ENCODE results near the gene FEM1C.

DNA sequence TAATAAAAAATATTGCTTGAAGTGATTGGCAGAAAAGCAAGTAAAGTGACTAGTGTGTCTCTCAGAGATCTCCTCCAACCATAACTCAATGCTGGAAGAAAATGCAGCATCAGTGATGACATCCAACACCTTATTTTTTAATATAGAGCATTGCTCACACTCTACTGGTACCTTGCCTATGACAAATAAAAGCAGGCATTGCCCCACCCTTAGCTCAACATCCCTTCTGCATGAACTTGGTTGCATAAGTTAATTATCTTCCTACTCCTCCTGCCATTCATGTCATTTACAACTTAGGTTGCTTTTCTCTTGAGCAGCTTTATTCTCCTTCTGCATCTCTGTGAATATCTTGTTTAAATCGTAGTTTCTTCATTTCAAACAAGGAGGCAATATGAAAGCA lies 41.2 kb downstream of the FEM1C start:
- TF ChIP-seq, protein P1, sequence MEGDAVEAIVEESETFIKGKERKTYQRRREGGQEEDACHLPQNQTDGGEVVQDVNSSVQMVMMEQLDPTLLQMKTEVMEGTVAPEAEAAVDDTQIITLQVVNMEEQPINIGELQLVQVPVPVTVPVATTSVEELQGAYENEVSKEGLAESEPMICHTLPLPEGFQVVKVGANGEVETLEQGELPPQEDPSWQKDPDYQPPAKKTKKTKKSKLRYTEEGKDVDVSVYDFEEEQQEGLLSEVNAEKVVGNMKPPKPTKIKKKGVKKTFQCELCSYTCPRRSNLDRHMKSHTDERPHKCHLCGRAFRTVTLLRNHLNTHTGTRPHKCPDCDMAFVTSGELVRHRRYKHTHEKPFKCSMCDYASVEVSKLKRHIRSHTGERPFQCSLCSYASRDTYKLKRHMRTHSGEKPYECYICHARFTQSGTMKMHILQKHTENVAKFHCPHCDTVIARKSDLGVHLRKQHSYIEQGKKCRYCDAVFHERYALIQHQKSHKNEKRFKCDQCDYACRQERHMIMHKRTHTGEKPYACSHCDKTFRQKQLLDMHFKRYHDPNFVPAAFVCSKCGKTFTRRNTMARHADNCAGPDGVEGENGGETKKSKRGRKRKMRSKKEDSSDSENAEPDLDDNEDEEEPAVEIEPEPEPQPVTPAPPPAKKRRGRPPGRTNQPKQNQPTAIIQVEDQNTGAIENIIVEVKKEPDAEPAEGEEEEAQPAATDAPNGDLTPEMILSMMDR (IDR thresholded peaks at IDR 0.05 in 8 of 11, conservative IDR thresholded peaks at IDR 0.05 in 3 of 11): no peak
- TF ChIP-seq POLR2A (IDR thresholded peaks at IDR 0.05): no peak
- no peak for TF ChIP-seq POLR2AphosphoS5 (IDR thresholded peaks at IDR 0.05)

Measured in spleen (tissue), 7 donors.